ENCODE data around the gene MYOD1.

Gene MYOD1

GRCh38 chr11:17691550-17691949 lies 27.8 kb upstream of the MYOD1 start:
- TF ChIP-seq TAF1 (IDR thresholded peaks at IDR 0.05; ENCODE audit: borderline replicate concordance, insufficient read depth, low read length) = no peak
- TF ChIP-seq POLR2AphosphoS5 (IDR thresholded peaks at IDR 0.05; ENCODE audit: low read depth, low read length) = no peak
- TF ChIP-seq SIN3A (IDR thresholded peaks at IDR 0.05; ENCODE audit: borderline replicate concordance, insufficient read depth, low read length) = no peak

GRCh38 chr11:17691976-17692375 lies 27.4 kb upstream of the MYOD1 start:
- no peak for TF ChIP-seq TAF1 (IDR thresholded peaks at IDR 0.05; ENCODE audit: borderline replicate concordance, insufficient read depth, low read length)
- no peak for TF ChIP-seq REST (IDR thresholded peaks at IDR 0.05; ENCODE audit: insufficient read depth in 1 of 2, low read depth in 2 of 2, low read length in 2 of 2)
- no peak for TF ChIP-seq POLR2AphosphoS5 (IDR thresholded peaks at IDR 0.05; ENCODE audit: low read depth, low read length)
- TF ChIP-seq SIN3A (IDR thresholded peaks at IDR 0.05; ENCODE audit: borderline replicate concordance, insufficient read depth, low read length) = no peak
- TF ChIP-seq FOXP2 (optimal IDR thresholded peaks at IDR 0.05; ENCODE audit: borderline replicate concordance, extremely low read depth, extremely low read length, insufficient read depth) = no peak

GRCh38 chr11:17692931-17693330 lies 26.4 kb upstream of the MYOD1 start:
- TF ChIP-seq FOXP2 (optimal IDR thresholded peaks at IDR 0.05; ENCODE audit: borderline replicate concordance, extremely low read depth, extremely low read length, insufficient read depth) = no peak

GRCh38 chr11:17693531-17693930 lies 25.8 kb upstream of the MYOD1 start:
- no peak for TF ChIP-seq FOXP2 (optimal IDR thresholded peaks at IDR 0.05; ENCODE audit: borderline replicate concordance, extremely low read depth, extremely low read length, insufficient read depth)
- no peak for TF ChIP-seq REST (IDR thresholded peaks at IDR 0.05; ENCODE audit: insufficient read depth in 1 of 2, low read depth in 2 of 2, low read length in 2 of 2)
- no peak for TF ChIP-seq POLR2AphosphoS5 (IDR thresholded peaks at IDR 0.05; ENCODE audit: low read depth, low read length)
- no peak for TF ChIP-seq TAF1 (IDR thresholded peaks at IDR 0.05; ENCODE audit: borderline replicate concordance, insufficient read depth, low read length)
- TF ChIP-seq SIN3A (IDR thresholded peaks at IDR 0.05; ENCODE audit: borderline replicate concordance, insufficient read depth, low read length) = no peak

- TF ChIP-seq REST (IDR thresholded peaks at IDR 0.05; ENCODE audit: insufficient read depth in 1 of 2, low read depth in 2 of 2, low read length in 2 of 2) (no peak), TAF1 (IDR thresholded peaks at IDR 0.05; ENCODE audit: borderline replicate concordance, insufficient read depth, low read length) (no peak), SIN3A (IDR thresholded peaks at IDR 0.05; ENCODE audit: borderline replicate concordance, insufficient read depth, low read length) (no peak), FOXP2 (optimal IDR thresholded peaks at IDR 0.05; ENCODE audit: borderline replicate concordance, extremely low read depth, extremely low read length, insufficient read depth) (no peak), POLR2AphosphoS5 (IDR thresholded peaks at IDR 0.05; ENCODE audit: low read depth, low read length) (no peak)
Observed at GRCh38 chr11:17694494-17695110, 24.8 kb upstream of the MYOD1 start.

- TF ChIP-seq SIN3A (IDR thresholded peaks at IDR 0.05; ENCODE audit: borderline replicate concordance, insufficient read depth, low read length) (no peak), POLR2AphosphoS5 (IDR thresholded peaks at IDR 0.05; ENCODE audit: low read depth, low read length) (no peak), FOXP2 (optimal IDR thresholded peaks at IDR 0.05; ENCODE audit: borderline replicate concordance, extremely low read depth, extremely low read length, insufficient read depth) (no peak), REST (IDR thresholded peaks at IDR 0.05; ENCODE audit: insufficient read depth in 1 of 2, low read depth in 2 of 2, low read length in 2 of 2) (no peak), TAF1 (IDR thresholded peaks at IDR 0.05; ENCODE audit: borderline replicate concordance, insufficient read depth, low read length) (no peak)
Observed at GRCh38 chr11:17695454-17696441, 23.6 kb upstream of the MYOD1 start.

Measured in PFSK-1 (cell line).